Uterus (tissue), 4 donors: Measurements from ENCODE around the gene ARID1B. TPM values are rescaled to one million over a fixed set of nuclear protein-coding genes. Genes with fewer than 3 reads are reported as not detected.

Experiments used
- DNase-seq, 2 donors: peaks; one replicate each; pipeline ENCODE4 v3.0.0-alpha.2; 2019 to 2020
- H3K27ac ChIP-seq, 2 donors: fragments of 200-600 bp; sonication (generic); 1 replicate in 1 of 2; 2 replicates in 1 of 2; pipeline ENCODE4 v1.5.1; 2016 to 2018
- H3K27me3 ChIP-seq, 2 donors: fragments of 200-600 bp; sonication (generic); one replicate each; pipeline ENCODE4 v1.5.1; 2018 to 2019; ENCODE audit warnings: control low read depth in 1 of 2
- H3K36me3 ChIP-seq, 2 donors: fragments of 200-600 bp; sonication (generic); one replicate each; pipeline ENCODE4 v1.5.1; 2019; ENCODE audit warnings: control low read depth in 1 of 2
- H3K4me1 ChIP-seq, 2 donors: fragments of 200-600 bp; sonication (generic); one replicate each; pipeline ENCODE4 v1.5.1; 2018 to 2019; ENCODE audit warnings: control low read depth in 1 of 2
- H3K4me3 ChIP-seq, 2 donors: fragments of 200-600 bp; sonication (generic); 1 replicate in 1 of 2; 2 replicates in 1 of 2; pipeline ENCODE4 v1.5.1; 2018 to 2019; ENCODE audit warnings: mild to moderate bottlenecking in 1 of 2
- H3K9me3 ChIP-seq, 2 donors: fragments of 200-600 bp; sonication (generic); one replicate each; pipeline ENCODE4 v1.5.1; 2019; ENCODE audit warnings: control low read depth in 1 of 2
- CTCF ChIP-seq, 4 experiments: fragments of 200-600 bp in 2 of 4; fragments of 450-650 bp in 2 of 4; sonication (generic) in 2 of 4; IDR thresholded peaks; one replicate each; pipeline ENCODE4 v1.5.1; 2016 to 2019; ENCODE audit warnings: antibody characterized with exemption in 4 of 4, mild to moderate bottlenecking in 2 of 4, moderate library complexity in 1 of 4
- POLR2A ChIP-seq, 2 donors: fragments of 450-650 bp; IDR thresholded peaks; one replicate each; pipeline ENCODE4 v1.6.1; 2016; ENCODE audit warnings: antibody characterized with exemption in 2 of 2, mild to moderate bottlenecking in 1 of 2, moderate library complexity in 1 of 2
- intact Hi-C: fragments of 100-400 bp; cut with DNase I; formaldehyde crosslinking; loops from one replicate; pipeline ENCODE4 v1.15.1; 2023; ENCODE audit warnings: low total_unique reads
- total RNA-seq, 4 donors: library from RNA; depleted of rRNA in 3 of 4; stranded (reverse); fragments of >200 nt in 3 of 4; gene quantifications; one replicate each; pipeline versions ENCODE4 v1.1.0 to v1.2.4, GENCODE V29; 2014 to 2023
- donor health status: DM: yes; HTN: yes; CAD: no.

ARID1B gene
- total RNA-seq, 4 donors from 2014 or later, result 63.8 to 198 (median 125) TPM

- no peaks in the 10 kb centered on the region for H3K9me3 ChIP-seq
- no peaks in the 10 kb centered on the region for H3K27me3 ChIP-seq
- H3K36me3 ChIP-seq, result no peaks in the 10 kb centered on the region
- no peaks in the 10 kb centered on the region for H3K4me1 ChIP-seq
- no peak overlapping the region for H3K4me3 ChIP-seq
- intact Hi-C loops, result no loop called here
- H3K27ac ChIP-seq, result no peak overlapping the region
- no peak for DNase-seq
- no peak for TF ChIP-seq POLR2A (IDR thresholded peaks at IDR 0.05)
- no peak for TF ChIP-seq CTCF (IDR thresholded peaks at IDR 0.05)
These were observed 222.6 kb downstream of the ARID1B start for GRCh38 chr6:156999762-157000161.

GRCh38 chr6:157001716-157002115 lies 224.5 kb downstream of the ARID1B start:
- Histone ChIP-seq H3K36me3 (no peaks in the 10 kb centered on the region), H3K27me3 (no peaks in the 10 kb centered on the region), H3K4me1 (no peaks in the 10 kb centered on the region), H3K9me3 (no peaks in the 10 kb centered on the region), H3K4me3 (no peak overlapping the region), H3K27ac (no peak overlapping the region)
- TF ChIP-seq POLR2A (IDR thresholded peaks at IDR 0.05) (no peak), CTCF (IDR thresholded peaks at IDR 0.05) (no peak)
- intact Hi-C loops, result no loop called here
- DNase-seq, result no peak

- H3K9me3 ChIP-seq, result no peaks in the 10 kb centered on the region
- H3K4me1 ChIP-seq, result no peaks in the 10 kb centered on the region
- H3K4me3 ChIP-seq, result no peak overlapping the region
- no peak for TF ChIP-seq CTCF (IDR thresholded peaks at IDR 0.05)
- TF ChIP-seq POLR2A (IDR thresholded peaks at IDR 0.05), result no peak
- no peak overlapping the region for H3K27ac ChIP-seq
- intact Hi-C loops, result no loop called here
- no peaks in the 10 kb centered on the region for H3K36me3 ChIP-seq
- DNase-seq, result no peak
- H3K27me3 ChIP-seq, result no peaks in the 10 kb centered on the region
These were observed 225.6 kb downstream of the ARID1B start for GRCh38 chr6:157002774-157003173.

- DNase-seq, result no peak
- Histone ChIP-seq H3K4me3 (no peak overlapping the region), H3K27ac (no peak overlapping the region), H3K36me3 (no peaks in the 10 kb centered on the region), H3K9me3 (no peaks in the 10 kb centered on the region), H3K4me1 (no peaks in the 10 kb centered on the region), H3K27me3 (no peaks in the 10 kb centered on the region)
- intact Hi-C loops, result no loop called here
- TF ChIP-seq CTCF (IDR thresholded peaks at IDR 0.05) (no peak), POLR2A (IDR thresholded peaks at IDR 0.05) (no peak)
These were observed 228.8 kb downstream of the ARID1B start for GRCh38 chr6:157005940-157006339.

GRCh38 chr6:157008568-157008967 lies 231.4 kb downstream of the ARID1B start:
- intact Hi-C loops, result no loop called here

More at GRCh38 chr6:157008568-157008967, 231.4 kb downstream of the ARID1B start:
- Histone ChIP-seq H3K4me3 (no peak overlapping the region), H3K27ac (no peak overlapping the region), H3K36me3 (no peaks in the 10 kb centered on the region), H3K4me1 (no peaks in the 10 kb centered on the region), H3K9me3 (no peaks in the 10 kb centered on the region), H3K27me3 (no peaks in the 10 kb centered on the region)
- TF ChIP-seq CTCF (IDR thresholded peaks at IDR 0.05) (no peak), POLR2A (IDR thresholded peaks at IDR 0.05) (no peak)
- DNase-seq, result no peak
